Panc1 (cell line): ENCODE data around the gene CTLA4.

ENCODE experiments used
- CTCF ChIP-seq: fragments of 450-650 bp; IDR thresholded peaks from 2 replicates; pipeline ENCODE4 v1.5.1; 2017; ENCODE audit warnings: mild to moderate bottlenecking
- POLR2AphosphoS5 ChIP-seq: IDR thresholded peaks from 2 replicates; pipeline ENCODE4 v1.6.1; 2012; ENCODE audit warnings: mild to moderate bottlenecking, low read depth, low read length, moderate library complexity
- REST ChIP-seq, 2 experiments: IDR thresholded peaks; 2 replicates each; pipeline ENCODE4 v1.6.1; 2011 to 2012; ENCODE audit warnings: low read depth in 2 of 2, control low read depth in 1 of 2, low read length in 1 of 2, mild to moderate bottlenecking in 1 of 2, moderate library complexity in 1 of 2; ENCODE audit not compliant: insufficient read depth in 1 of 2

GRCh38 chr2:203873461-203873860 is 5.9 kb downstream of the CTLA4 start:
- TF ChIP-seq CTCF, result no peak
- no peak for TF ChIP-seq REST (IDR thresholded peaks at IDR 0.05; ENCODE audit: insufficient read depth in 1 of 2, low read depth in 2 of 2, low read length in 1 of 2)
- TF ChIP-seq POLR2AphosphoS5, result no peak
